Kidney (tissue), 14 donors: ENCODE data around the gene PDLIM7. TPM values are rescaled to one million over a fixed set of nuclear protein-coding genes. Genes with fewer than 3 reads are reported as not detected.

Experiments used
- DNase-seq, 5 donors: peaks; one replicate each; pipeline ENCODE4 v3.0.0-alpha.2; 2013 to 2020
- FAIRE-seq: peaks from 2 replicates; lab custom pipeline; 2012; peaks lifted over from hg19 to GRCh38; lab: Jason Lieb, UNC
- H3K27ac ChIP-seq, 2 donors: one replicate each; pipeline ENCODE4 v1.7.0; 2013; ENCODE audit warnings: low read depth in 2 of 2, low read length in 2 of 2, inconsistent platforms in 1 of 2
- H3K27me3 ChIP-seq: one replicate; pipeline ENCODE4 v1.7.1; 2013; ENCODE audit warnings: low read length, inconsistent platforms; ENCODE audit not compliant: control insufficient read depth, insufficient read depth
- H3K36me3 ChIP-seq, 3 donors: one replicate each; pipeline versions ENCODE4 v1.7.0 to v1.7.1; 2013; ENCODE audit warnings: low read length in 3 of 3, control low read depth in 1 of 3, inconsistent platforms in 1 of 3; ENCODE audit not compliant: insufficient read depth in 3 of 3, control insufficient read depth in 2 of 3
- H3K4me1 ChIP-seq, 3 donors: one replicate each; pipeline versions ENCODE4 v1.7.0 to v1.7.1; 2013; ENCODE audit warnings: low read length in 3 of 3, inconsistent platforms in 1 of 3, low read depth in 1 of 3; ENCODE audit not compliant: control insufficient read depth in 2 of 3, insufficient read depth in 2 of 3
- H3K4me3 ChIP-seq, 3 donors: one replicate each; pipeline versions ENCODE4 v1.7.0 to v1.8.1; 2013; ENCODE audit warnings: low read length in 3 of 3, control low read depth in 1 of 3, inconsistent platforms in 1 of 3
- H3K9ac ChIP-seq, 3 donors: one replicate each; pipeline versions ENCODE4 v1.7.0 to v1.7.1; 2013; ENCODE audit warnings: low read length in 3 of 3, control low read depth in 1 of 3, inconsistent platforms in 1 of 3
- H3K9me3 ChIP-seq, 3 donors: one replicate each; pipeline versions ENCODE4 v1.7.0 to v1.7.1; 2013; ENCODE audit warnings: low read length in 3 of 3, control low read depth in 1 of 3, inconsistent platforms in 1 of 3; ENCODE audit not compliant: control insufficient read depth in 2 of 3, insufficient read depth in 1 of 3
- intact Hi-C: fragments of 100-400 bp; cut with DNase I; formaldehyde crosslinking; loops from one replicate; pipeline ENCODE4 v1.11.1; 2022
- polyA plus RNA-seq: library from polyadenylated mRNA; stranded (reverse); fragments of 350-450 nt; fragmentation: Illumina TruSeq; extraction: RNeasy Lipid Tissue Mini Kit (QIAGEN cat#74804); gene quantifications from one replicate; pipeline ENCODE4 v1.2.3, GENCODE V29; 2014; ENCODE audit warnings: low read depth, low replicate concordance; ENCODE audit not compliant: insufficient read depth
- total RNA-seq: library from RNA; stranded (reverse); fragmentation: NEBNext Ultra II Directional; extraction: Animal tissue kit (Norgen Biotek cat#: 25700); gene quantifications from one replicate; pipeline ENCODE4 v1.2.1, GENCODE V29; 2021
- TF ChIP-seq, protein P1 (sequence below): IDR thresholded peaks from 3 replicates; pipeline ENCODE4 v1.5.1; 2012; ENCODE audit warnings: mild to moderate bottlenecking, moderate library complexity, borderline replicate concordance; ENCODE audit not compliant: insufficient read depth; ENCODE audit errors: extremely low read depth
- donor health status: control.
- donor health status: control.
- donor health status: control.
- donor health status: control.
- donor health status: control.
- donor health status: DM: yes; HTN: yes; CAD: no.
- donor health status: Normal renal cell carcinoma (clear cell type).

Gene PDLIM7
- total and polyA plus RNA-seq, 2 donors from 2014 or later: 46.4 to 89.7 TPM

DNA sequence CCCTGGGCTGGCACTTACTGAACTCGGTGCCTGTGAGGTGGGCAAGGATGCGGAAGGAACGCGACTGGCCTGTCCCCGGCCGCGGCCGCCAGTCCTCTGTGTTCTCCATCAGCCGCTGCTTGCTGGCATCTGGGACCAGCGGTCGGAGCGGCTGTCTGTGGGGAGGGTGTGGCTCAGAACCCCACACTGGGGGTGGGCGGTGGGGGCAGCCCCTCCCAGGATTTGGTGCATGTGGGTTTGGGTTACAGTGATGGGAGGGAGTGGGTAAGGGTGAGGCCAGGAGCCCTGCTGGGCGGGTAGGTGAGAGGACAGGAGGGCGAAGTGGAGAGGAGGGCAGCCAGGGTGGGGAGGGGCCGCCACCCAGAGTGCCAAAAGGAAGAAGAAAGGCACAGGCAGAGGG, 6.4 kb downstream of the PDLIM7 start:
- no peaks in the 10 kb centered on the region for H3K36me3 ChIP-seq
- DNase-seq (peak in 1 of 5 donors; percentile 74), FAIRE-seq (no peak)
- peaks cover 0 to 5% (median 0%) of the 10 kb centered on the region in 3 donors for H3K4me1 ChIP-seq
- no peak overlapping the region for H3K4me3 ChIP-seq
- H3K9ac ChIP-seq: no peak overlapping the region
- intact Hi-C loops: no loop called here
- no peaks in the 10 kb centered on the region for H3K9me3 ChIP-seq
- TF ChIP-seq, protein P1, sequence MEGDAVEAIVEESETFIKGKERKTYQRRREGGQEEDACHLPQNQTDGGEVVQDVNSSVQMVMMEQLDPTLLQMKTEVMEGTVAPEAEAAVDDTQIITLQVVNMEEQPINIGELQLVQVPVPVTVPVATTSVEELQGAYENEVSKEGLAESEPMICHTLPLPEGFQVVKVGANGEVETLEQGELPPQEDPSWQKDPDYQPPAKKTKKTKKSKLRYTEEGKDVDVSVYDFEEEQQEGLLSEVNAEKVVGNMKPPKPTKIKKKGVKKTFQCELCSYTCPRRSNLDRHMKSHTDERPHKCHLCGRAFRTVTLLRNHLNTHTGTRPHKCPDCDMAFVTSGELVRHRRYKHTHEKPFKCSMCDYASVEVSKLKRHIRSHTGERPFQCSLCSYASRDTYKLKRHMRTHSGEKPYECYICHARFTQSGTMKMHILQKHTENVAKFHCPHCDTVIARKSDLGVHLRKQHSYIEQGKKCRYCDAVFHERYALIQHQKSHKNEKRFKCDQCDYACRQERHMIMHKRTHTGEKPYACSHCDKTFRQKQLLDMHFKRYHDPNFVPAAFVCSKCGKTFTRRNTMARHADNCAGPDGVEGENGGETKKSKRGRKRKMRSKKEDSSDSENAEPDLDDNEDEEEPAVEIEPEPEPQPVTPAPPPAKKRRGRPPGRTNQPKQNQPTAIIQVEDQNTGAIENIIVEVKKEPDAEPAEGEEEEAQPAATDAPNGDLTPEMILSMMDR: no peak
- no peaks in the 10 kb centered on the region for H3K27me3 ChIP-seq
- no peak overlapping the region for H3K27ac ChIP-seq

DNA sequence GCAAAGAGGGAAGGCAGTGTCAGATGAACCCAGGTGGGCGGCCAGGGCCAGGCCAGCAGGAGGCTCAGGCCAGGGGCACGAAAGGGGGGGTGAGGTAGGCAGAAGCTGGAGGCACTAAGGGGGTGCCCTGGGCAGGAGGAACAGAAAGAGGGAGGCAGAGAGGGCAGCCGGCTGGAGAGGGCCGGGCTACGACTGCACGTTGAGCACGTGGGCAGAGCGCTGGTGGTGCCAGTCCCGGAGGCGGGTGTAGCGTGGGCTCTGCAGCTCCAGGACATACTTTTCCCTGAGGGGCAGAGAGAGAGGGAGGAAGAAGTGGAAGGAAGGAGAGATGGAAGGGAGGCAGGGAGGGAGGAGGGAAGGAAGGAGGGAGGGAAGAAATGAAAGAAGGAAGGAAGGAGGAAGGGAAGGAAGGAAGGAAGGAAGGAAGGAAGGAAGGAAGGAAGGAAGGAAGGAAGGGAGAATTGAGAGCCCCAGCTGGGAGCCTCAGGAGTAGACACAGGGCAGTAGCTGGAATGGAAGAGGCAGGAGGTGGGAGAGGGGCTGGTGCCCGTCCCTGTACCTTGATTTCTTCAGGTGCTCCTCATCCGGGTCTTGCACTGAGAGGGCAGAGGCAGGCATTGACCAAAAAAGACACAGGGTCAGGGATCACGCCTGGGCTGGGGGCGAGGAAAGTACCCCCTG, 7.0 kb downstream of the PDLIM7 start:
- no peak for FAIRE-seq
- no peak overlapping the region for H3K9ac ChIP-seq

DNA sequence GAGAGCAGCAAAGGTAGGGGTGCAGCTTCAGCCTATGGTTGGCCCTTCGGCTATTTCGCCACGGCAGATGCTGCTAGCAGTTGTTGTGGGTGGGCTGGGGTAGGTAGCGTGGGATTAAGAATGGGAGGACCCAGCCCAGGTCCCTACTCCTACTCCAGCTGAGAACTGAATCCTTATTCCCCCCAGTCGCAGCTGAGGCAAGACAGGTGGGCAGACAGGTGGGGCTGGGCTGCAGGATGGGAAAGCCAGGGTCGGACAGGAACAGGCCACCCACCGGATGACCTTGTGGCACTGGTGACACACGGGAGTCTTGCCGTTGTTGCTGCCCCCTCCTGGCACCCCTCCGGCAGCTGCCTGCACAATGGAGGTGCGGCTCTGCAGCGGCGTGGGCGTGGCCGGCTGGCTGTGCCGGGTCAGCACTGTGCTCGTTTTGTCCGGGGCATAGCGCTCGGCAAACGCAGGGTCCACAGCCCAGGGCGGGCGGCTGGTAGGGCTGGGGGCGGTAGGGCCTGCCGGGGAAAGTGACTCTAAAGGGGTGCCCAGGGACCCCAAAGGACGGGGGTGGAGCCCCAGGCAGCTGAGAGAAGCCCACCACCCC, 8.2 kb downstream of the PDLIM7 start:
- TF ChIP-seq, protein P1: no peak
- no peak overlapping the region for H3K27ac ChIP-seq
- intact Hi-C loops: no loop called here
- DNase-seq (peak in 1 of 5 donors; percentile 57), FAIRE-seq (no peak)
- no peaks in the 10 kb centered on the region for H3K36me3 ChIP-seq
- H3K27me3 ChIP-seq: no peaks in the 10 kb centered on the region
- no peaks in the 10 kb centered on the region for H3K9me3 ChIP-seq
- H3K9ac ChIP-seq: no peak overlapping the region
- peaks cover 0 to 4% (median 0%) of the 10 kb centered on the region in 3 donors for H3K4me1 ChIP-seq
- H3K4me3 ChIP-seq: no peak overlapping the region

More for the DNA sequence above, 7.0 kb downstream of the PDLIM7 start:
- TF ChIP-seq, protein P1: no peak
- intact Hi-C loops: no loop called here
- DNase-seq: peak in 1 of 5 donors; percentile 54
- H3K36me3 ChIP-seq: no peaks in the 10 kb centered on the region
- peaks cover 0 to 5% (median 0%) of the 10 kb centered on the region in 3 donors for H3K4me1 ChIP-seq
- no peaks in the 10 kb centered on the region for H3K9me3 ChIP-seq
- H3K27ac ChIP-seq: no peak overlapping the region
- no peaks in the 10 kb centered on the region for H3K27me3 ChIP-seq
- no peak overlapping the region for H3K4me3 ChIP-seq
